ENCODE results near the gene CBY2.
A peak's percentile ranks its signal among the peaks of the same experiment; 100 is the strongest.
"Not testable (repeated sequence)": the region's sequence is repeated elsewhere in the genome, so short reads cannot be mapped to it uniquely, and the experiment has no call there.

CBY2 gene

GRCh38 chr13:45702088-45702487, at the start of gene CBY2:
Gene CBY2 (plus strand): TSS chr13:45702320. CDS start chr13:45702391, 71 bp downstream.
- no peak for TF ChIP-seq CTCF (conservative IDR thresholded peaks at IDR 0.05; ENCODE audit: low read depth, low read length)
- DNase-seq (ENCODE audit: low read depth): no peak
- H3K4me3 ChIP-seq (ENCODE audit: low read depth, low read length): no peak within 1 kb of the TSS

DNA sequence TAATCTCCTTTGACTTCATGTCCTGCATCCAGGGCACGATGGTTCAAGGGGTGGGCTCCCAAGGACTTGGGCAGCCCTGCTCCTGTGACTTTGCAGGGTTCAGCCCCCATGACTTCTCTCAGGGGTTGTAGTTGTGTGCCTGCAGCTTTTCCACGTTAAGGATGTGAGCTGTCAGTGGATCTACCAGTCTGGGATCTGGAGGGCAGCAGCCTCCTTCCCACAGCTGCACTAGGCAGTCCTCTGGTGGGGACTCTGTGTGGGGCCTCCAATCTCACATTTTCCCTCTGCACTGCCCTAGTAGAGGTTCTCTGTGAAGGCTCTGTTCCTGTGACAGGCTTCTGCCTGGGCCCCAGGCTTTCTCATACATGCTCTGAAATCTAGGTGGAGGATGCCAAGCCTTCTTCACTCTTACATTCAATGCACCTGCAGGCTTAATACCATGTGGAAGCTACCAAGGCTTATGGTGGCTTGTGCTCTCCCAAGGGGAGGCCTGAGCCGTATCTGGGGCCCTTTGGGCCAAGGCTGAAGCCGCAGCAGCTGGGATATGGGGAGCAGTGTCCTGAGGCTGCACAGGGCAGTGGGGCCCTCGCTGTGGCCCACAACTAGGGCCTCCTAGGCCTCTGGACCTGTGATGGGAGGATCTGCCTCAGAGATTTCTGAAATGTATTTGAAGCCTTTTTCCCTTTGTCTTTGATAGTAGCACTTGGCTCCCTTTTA, 47.3 kb upstream of the CBY2 start:
- TF ChIP-seq CTCF (conservative IDR thresholded peaks at IDR 0.05; ENCODE audit: low read depth, low read length): no peak
- H3K4me3 ChIP-seq (ENCODE audit: low read depth, low read length): no peak overlapping the region
- no peak for DNase-seq (ENCODE audit: low read depth)

DNA sequence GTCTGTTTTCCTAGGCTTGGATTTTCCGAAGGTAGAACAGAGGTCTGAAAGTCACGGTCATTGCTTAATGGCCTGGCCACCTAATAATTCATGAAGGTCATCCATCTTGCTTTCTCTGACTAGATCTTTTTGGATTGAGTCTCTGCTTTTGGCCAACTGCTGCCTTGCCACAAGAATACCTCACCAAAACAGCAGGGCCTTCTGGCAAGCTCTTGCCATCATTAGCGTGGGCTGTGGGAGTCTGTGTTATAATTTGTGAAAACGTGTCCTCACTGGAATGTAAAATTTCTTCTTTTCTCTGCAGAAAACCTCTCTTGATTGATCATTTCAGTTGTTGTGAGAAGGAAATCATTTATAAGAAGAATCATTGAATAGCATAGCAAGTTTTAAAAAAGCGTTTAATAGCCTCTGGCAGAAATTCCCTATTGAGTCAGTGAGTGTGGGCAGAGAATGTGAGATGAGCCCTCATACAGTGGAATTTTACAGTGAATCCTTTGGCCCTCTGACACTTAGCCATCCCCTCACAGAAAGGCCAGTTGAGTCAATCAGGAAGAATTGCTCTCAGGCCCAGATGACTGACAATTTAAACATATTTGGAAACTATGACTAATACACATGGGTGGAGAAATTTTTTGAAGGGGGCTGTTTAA, 43.4 kb upstream of the CBY2 start:
- TF ChIP-seq CTCF (conservative IDR thresholded peaks at IDR 0.05; ENCODE audit: low read depth, low read length): no peak
- peak; percentile 25 for DNase-seq (ENCODE audit: low read depth)

DNA sequence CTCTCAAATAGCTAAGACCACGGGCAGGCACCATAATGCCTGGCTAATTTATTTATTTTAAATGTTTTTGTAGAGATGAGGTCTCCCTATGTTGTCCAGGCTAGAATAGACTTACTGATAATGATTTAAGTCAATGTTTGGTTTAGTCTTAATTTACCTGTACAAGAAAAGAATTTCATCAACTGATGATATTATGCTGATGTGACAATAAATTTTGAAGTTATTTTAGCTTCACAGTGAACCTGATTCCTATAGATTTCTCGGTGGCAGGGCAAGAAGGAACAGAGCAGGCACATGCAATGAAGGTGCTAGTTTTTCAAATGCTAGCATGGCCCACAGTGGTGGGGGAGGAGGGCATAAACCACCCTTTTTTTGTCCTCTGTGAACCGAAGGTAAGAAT, 42.6 kb upstream of the CBY2 start:
- H3K4me3 ChIP-seq (ENCODE audit: low read depth, low read length): no peak overlapping the region
- DNase-seq (ENCODE audit: low read depth): no peak
- TF ChIP-seq CTCF (conservative IDR thresholded peaks at IDR 0.05; ENCODE audit: low read depth, low read length): no peak

More for the DNA sequence above, 43.4 kb upstream of the CBY2 start:
- H3K4me3 ChIP-seq (ENCODE audit: low read depth, low read length): no peak overlapping the region

GRCh38 chr13:45660458-45660857, 41.7 kb upstream of the CBY2 start:
- not testable (repeated sequence) for H3K4me3 ChIP-seq (ENCODE audit: low read depth, low read length); DNase-seq (ENCODE audit: low read depth)

DNA sequence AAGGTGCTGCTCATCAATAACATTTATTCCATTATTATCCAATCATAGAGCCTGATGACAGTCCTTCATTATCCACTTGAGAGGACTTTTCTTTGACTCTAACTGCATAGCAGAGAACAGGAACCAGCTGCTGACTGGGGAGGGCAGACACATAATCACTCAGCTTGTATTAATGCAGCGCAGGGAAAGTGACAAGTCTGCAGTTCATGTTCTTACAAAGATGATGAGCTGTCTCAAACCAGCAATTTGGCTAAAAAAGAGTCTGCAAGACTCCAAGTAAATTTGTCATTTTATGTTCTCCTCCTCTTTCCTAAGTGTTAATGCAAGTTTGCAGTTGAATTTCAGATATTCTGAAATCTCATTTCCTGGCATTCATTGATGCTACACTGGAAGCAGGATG, 40.0 kb upstream of the CBY2 start:
- no peak for TF ChIP-seq CTCF (conservative IDR thresholded peaks at IDR 0.05; ENCODE audit: low read depth, low read length)
- DNase-seq (ENCODE audit: low read depth): no peak
- H3K4me3 ChIP-seq (ENCODE audit: low read depth, low read length): no peak overlapping the region

DNA sequence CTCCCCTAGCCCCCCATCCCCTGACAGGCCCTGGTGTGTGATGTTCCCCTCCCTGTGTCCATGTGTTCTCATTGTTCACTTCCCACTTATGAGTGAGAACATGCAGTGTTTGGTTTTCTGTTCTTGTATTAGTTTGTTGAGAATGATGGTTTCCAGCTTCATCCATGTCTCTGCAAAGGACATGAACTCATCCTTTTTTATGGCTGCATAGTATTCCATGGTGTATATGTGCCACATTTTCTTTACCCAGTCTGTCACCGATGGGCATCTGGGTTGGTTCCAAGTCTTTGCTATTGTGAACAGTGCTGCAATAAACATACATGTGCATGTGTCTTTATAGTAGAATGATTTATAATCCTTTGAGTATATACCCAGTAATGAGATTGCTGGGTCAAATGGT, 39.2 kb upstream of the CBY2 start:
- not testable (repeated sequence) for H3K4me3 ChIP-seq (ENCODE audit: low read depth, low read length); DNase-seq (ENCODE audit: low read depth)

DNA sequence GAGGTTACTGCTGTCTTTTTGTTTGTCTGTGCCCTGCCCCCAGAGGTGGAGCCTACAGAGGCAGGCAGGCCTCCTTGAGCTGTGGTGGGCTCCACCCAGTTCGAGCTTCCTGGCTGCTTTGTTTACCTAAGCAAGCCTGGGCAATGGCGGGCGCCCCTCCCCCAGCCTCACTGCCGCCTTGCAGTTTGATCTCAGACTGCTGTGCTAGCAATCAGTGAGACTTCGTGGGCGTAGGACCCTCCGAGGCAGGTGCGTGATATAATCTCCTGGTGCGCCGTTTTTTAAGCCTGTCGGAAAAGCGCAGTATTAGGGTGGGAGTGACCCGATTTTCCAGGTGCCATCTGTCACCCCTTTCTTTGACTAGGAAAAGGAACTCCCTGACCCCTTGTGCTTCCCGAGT, 32.5 kb upstream of the CBY2 start:
- not testable (repeated sequence) for DNase-seq (ENCODE audit: low read depth); H3K4me3 ChIP-seq (ENCODE audit: low read depth, low read length)
